HEK293 (cell line): ENCODE data around the gene TMEM135.

Source experiments
- CTCF ChIP-seq: fragments of 450-650 bp; formaldehyde crosslinking; IDR thresholded peaks from 2 replicates; pipeline ENCODE4 v1.5.1; 2016; ENCODE audit warnings: missing biosample characterization, missing genetic modification characterization
- PRDM10 ChIP-seq: fragments of 450-650 bp; formaldehyde crosslinking; IDR thresholded peaks from 2 replicates; pipeline ENCODE4 v1.5.1; 2016; ENCODE audit warnings: missing biosample characterization, missing genetic modification characterization
- TSHZ1 ChIP-seq: fragments of 450-650 bp; formaldehyde crosslinking; IDR thresholded peaks from 2 replicates; pipeline ENCODE4 v1.5.1; 2016; ENCODE audit warnings: missing biosample characterization, missing genetic modification characterization, borderline replicate concordance
- ZBTB8A ChIP-seq: fragments of 450-650 bp; formaldehyde crosslinking; IDR thresholded peaks from 2 replicates; pipeline ENCODE4 v1.5.1; 2016; ENCODE audit warnings: missing biosample characterization, missing genetic modification characterization
- ZFP41 ChIP-seq: fragments of 450-650 bp; formaldehyde crosslinking; IDR thresholded peaks from 2 replicates; pipeline ENCODE4 v1.5.1; 2016; ENCODE audit warnings: missing biosample characterization, missing genetic modification characterization, borderline replicate concordance
- ZNF175 ChIP-seq: fragments of 450-650 bp; formaldehyde crosslinking; IDR thresholded peaks from 2 replicates; pipeline ENCODE4 v1.5.1; 2016; ENCODE audit warnings: missing biosample characterization, missing genetic modification characterization
- ZNF19 ChIP-seq: fragments of 450-650 bp; formaldehyde crosslinking; IDR thresholded peaks from 2 replicates; pipeline ENCODE4; 2016; ENCODE audit warnings: missing biosample characterization, missing genetic modification characterization, low read depth
- ZNF335 ChIP-seq: fragments of 450-650 bp; formaldehyde crosslinking; conservative IDR thresholded peaks from 2 replicates; pipeline ENCODE4 v1.5.1; 2016; ENCODE audit warnings: missing biosample characterization, missing genetic modification characterization
- ZNF394 ChIP-seq: fragments of 450-650 bp; formaldehyde crosslinking; IDR thresholded peaks from 2 replicates; pipeline ENCODE4 v1.5.1; 2016; ENCODE audit warnings: missing biosample characterization, missing genetic modification characterization, mild to moderate bottlenecking, moderate library complexity, borderline replicate concordance
- ZNF423 ChIP-seq: fragments of 450-650 bp; formaldehyde crosslinking; IDR thresholded peaks from 2 replicates; pipeline ENCODE4 v1.5.1; 2016; ENCODE audit warnings: missing biosample characterization, missing genetic modification characterization
- ZNF639 ChIP-seq: fragments of 450-650 bp; formaldehyde crosslinking; IDR thresholded peaks from 2 replicates; pipeline ENCODE4 v1.5.1; 2016; ENCODE audit warnings: missing biosample characterization, missing genetic modification characterization
- ZNF792 ChIP-seq: fragments of 450-650 bp; formaldehyde crosslinking; IDR thresholded peaks from 2 replicates; pipeline ENCODE4 v1.5.1; 2016; ENCODE audit warnings: missing biosample characterization, missing genetic modification characterization
- ZSCAN18 ChIP-seq: fragments of 450-650 bp; formaldehyde crosslinking; IDR thresholded peaks from 2 replicates; pipeline ENCODE4 v1.5.1; 2016; ENCODE audit warnings: missing biosample characterization, missing genetic modification characterization
- ZSCAN5A ChIP-seq: fragments of 450-650 bp; formaldehyde crosslinking; IDR thresholded peaks from 2 replicates; pipeline ENCODE4 v1.5.1; 2016; ENCODE audit warnings: missing biosample characterization, missing genetic modification characterization

GRCh38 chr11:87072787-87073186, 35.1 kb downstream of the TMEM135 start:
- TF ChIP-seq TSHZ1 (tag by site-specific recombination) (no peak), CTCF (tag by site-specific recombination) (no peak), ZNF423 (tag by site-specific recombination) (no peak), ZBTB8A (tag by site-specific recombination) (no peak), ZSCAN5A (tag by site-specific recombination) (no peak), ZFP41 (tag by site-specific recombination) (no peak), ZNF639 (no peak), ZNF792 (tag by site-specific recombination) (no peak), ZNF175 (tag by site-specific recombination) (no peak), ZNF394 (tag by site-specific recombination) (no peak), ZNF335 (tag by site-specific recombination) (no peak), PRDM10 (tag by site-specific recombination) (no peak), ZNF19 (tag by site-specific recombination) (no peak), ZSCAN18 (tag by site-specific recombination) (no peak)
